Stimulated activated CD4-positive, alpha-beta T cell treated with anti-CD3 and anti-CD28 coated beads, Interleukin-1b, Interleukin-23, amount 100 ng/mL, for 48 hours (primary cell): Measurements from ENCODE around the gene CDCP2.
A peak's percentile ranks its signal among the peaks of the same experiment; 100 is the strongest.

ENCODE experiments used
- DNase-seq: peaks from one replicate; pipeline ENCODE4 v3.0.0-alpha.2; 2020

The CDCP2 gene

DNA sequence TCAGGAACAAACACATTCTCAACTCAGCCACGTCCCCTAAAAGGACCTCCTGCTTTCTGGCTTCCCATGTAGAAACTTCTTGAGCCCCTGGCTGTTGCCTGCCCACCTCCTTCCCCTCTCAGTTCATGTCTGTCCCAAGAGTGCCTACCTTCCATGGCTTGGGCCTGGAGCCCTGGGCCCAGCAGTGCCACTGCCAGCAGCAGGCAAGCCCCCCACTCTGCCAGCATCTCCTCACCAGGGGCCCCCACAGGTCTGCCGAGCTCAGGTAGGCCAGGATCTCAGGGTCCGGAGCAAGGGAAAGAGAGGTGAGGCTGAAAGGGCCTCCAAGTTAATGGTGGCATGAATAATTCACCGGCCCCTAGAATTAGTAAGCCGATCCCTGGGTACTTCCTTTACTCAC lies at the start of gene CDCP2:
Gene CDCP2 (minus strand): TSS at position 305 of the 400 bp plus-strand sequence. CDS start 78 bp downstream, at position 227.
- no peak for DNase-seq

DNA sequence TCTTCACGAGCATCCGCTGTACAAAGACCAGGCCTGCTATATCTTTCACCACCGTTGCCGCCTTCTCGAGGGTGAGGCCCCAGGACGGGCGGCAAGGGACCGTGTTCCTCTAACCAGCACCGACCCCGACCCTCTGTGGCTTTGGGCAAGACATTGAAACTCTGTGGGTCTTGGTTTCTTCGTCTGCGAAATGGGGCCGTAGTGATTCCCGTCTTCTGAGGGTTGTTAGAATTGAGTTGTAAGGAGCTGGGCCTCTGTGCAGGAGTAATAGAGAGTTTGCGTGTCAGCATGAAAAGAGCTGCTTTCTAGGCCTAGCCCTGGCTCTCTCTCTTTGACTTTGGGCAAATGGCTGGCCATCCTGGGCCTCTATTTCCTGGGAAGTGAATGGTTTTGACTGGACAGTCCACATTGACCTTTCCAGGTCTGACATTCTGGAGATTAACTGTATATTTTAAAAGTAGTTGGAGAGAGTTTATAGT lies 47.8 kb upstream of the CDCP2 start:
- no peak for DNase-seq

DNA sequence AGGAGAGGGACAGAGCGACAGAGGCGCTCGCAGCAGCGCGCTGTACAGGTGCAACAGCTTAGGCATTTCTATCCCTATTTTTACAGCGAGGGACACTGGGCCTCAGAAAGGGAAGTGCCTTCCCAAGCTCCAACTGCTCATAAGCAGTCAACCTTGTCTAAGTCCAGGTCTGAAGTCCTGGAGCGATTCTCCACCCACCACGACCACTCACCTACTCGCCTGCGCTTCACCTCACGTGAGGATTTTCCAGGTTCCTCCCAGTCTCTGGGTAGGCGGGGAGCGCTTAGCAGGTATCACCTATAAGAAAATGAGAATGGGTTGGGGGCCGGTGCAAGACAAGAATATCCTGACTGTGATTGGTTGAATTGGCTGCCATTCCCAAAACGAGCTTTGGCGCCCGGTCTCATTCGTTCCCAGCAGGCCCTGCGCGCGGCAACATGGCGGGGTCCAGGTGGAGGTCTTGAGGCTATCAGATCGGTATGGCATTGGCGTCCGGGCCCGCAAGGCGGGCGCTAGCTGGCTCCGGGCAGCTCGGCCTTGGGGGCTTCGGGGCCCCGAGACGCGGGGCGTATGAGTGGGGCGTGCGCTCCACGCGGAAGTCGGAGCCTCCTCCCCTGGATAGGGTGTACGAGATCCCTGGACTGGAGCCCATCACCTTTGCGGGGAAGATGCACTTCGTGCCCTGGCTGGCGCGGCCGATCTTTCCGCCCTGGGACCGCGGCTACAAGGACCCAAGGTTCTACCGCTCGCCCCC lies 47.1 kb upstream of the CDCP2 start, which contains the start of the genes CYB5RL and MRPL37:
Gene CYB5RL (minus strand): TSS at position 266 of the 754 bp plus-strand sequence. CDS start 4,414 bp downstream, outside the sequence.
Gene MRPL37 (plus strand): TSS at position 403 of the 754 bp plus-strand sequence. CDS start 77 bp downstream, at position 480.
- DNase-seq, result peak; percentile 91

DNA sequence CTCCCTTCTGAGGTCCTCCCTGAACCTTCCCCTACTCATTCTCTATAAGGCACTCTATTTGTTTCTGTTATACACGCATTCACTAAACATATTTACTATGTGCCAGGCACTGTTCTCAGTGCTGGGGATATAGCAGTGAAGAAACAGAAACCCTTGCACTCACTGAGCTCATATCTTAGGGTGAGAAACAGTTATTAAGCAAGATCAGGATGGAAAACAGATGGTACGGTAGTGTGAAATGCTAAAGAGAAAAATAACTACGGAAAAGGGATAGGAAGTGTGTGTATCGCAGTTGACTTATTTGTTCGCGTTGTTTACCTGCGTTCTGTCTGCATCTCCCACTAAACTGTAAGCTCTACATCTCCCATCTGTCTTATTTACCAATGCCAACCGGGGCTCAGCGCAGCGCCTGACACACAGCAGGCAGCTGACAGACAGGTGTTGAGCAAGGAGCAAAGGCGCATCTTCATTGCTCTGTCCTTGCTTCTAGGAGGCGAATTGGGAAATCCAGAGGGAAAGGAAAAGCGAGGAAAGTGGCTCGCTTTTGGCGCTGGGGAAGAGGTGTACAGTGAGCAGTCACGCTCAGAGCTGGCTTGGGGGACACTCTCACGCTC lies 46.5 kb upstream of the CDCP2 start:
- no peak for DNase-seq

DNA sequence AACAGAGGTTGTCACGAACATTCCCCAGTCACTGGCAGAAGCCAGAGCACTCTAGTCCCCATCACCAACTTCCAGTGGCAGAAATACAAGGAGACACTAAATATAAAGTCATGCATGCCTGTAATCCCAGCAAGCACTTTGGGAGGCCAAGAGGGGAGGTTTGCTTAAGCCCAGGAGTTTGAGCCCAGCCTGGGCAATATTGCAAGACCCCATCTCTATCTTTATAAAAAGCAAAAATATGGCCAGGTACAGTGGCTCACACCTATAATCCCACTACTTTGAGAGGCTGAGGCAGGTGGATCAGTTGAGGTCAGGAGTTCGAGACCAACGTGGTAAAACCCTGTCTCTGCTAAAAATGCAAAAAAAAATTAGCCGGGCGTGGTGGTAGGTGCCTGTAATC lies 40.7 kb upstream of the CDCP2 start:
- no peak for DNase-seq

DNA sequence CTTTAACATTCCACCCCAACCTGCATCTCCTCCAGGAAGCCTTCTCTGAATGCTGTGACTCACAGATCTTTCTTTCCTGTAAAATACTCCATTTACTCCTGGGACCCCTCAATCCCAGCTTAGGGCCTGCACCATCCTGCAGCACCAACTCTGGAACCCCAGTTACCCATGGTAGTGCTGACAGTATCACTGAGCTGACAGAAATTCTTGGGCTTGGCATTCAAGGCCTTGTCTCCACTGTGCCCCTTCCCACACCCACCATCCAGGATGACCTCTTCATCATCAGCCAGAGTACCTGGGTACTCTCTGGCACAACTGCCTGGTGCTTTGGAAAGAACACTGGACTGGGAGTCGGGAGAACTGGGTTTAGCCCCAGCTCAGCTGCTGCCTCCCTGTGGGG lies 38.7 kb upstream of the CDCP2 start:
- no peak for DNase-seq

DNA sequence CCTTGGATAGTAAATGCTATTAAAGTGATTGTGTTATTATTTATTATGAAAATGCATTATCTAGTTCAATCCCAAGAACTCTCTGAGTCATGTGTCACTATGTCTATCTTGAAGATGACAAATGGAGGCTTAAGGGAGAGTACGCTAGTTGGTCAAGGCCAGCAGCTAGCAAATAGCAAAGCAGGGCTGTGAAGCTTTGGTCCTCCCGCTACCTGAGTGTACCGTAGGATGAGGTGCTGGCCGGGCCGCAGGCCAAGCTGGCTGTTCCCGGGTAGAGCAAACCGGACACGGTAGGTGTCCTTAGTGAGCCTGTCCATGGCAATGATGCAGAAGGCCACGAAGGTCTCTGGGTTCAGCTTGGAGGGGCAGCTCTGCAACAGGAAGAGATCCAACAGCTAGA lies 37.7 kb upstream of the CDCP2 start:
- DNase-seq, result no peak

DNA sequence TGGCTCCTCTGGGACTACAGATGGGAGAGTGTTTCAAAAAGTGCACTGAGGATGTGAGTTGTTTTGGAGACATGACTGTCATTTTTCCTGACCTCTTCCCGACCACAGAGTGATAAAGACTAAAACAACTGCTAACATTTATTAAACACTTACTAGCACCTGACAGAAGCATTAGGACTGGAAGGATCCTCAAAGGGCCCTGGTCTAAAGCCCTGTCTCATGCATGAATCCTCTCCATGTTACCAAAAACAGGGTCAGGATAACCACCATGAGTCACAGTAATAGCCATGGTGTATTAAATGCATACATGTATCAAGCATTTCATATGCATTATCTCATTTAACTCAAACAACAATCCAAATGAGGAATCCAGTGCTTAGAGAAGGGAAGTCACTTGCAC lies 35.5 kb upstream of the CDCP2 start:
- no peak for DNase-seq

DNA sequence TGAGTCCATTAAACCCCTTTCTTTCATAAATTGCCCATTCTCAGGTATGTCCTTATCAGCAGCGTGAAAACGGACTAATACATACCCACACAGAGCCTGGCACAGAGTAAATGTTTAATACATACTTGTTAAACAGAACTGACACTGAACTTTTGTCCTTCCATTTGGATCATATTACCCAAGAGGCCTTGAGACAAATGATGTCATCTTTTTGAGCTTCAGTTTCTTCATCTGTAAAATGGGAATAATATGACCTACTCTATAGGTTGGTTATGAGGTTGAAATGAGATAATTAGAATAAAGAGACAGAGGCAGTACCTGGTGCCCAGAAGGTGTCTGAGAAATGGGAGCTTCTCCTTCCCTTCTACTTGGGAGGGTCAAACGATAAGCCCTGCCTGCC lies 33.3 kb upstream of the CDCP2 start:
- no peak for DNase-seq

DNA sequence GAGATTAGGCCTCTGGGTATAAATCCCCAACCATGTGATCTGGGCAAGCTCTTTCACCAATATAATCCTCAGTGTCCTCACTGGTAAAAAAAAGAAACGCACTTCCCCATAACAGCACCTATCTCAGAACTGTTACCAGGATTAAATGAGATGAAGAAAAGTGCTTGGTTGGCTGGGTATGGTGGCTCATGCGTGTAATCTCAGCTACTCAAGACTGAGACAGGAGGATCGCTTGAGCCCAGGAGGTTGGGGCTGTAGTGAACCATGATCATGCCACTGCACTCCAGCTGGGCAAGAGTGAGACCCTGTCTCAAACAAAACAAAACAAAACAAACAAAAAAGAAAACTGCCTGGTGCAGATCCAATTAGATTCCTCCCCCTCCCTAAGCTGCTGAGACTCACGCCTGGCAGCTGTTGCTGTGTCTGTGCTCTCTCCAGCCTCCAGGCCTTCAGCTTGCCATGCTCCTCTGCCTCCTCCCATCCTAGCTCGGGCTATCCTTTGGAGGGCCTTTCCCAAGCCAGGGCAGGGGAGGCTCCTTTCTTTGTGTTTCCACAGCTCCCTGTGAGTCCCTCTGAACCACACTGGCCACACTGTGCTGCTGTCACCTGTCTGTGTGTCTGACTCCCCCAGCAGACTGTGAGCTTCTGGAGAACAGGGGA lies 28.0 kb upstream of the CDCP2 start:
- no peak for DNase-seq

DNA sequence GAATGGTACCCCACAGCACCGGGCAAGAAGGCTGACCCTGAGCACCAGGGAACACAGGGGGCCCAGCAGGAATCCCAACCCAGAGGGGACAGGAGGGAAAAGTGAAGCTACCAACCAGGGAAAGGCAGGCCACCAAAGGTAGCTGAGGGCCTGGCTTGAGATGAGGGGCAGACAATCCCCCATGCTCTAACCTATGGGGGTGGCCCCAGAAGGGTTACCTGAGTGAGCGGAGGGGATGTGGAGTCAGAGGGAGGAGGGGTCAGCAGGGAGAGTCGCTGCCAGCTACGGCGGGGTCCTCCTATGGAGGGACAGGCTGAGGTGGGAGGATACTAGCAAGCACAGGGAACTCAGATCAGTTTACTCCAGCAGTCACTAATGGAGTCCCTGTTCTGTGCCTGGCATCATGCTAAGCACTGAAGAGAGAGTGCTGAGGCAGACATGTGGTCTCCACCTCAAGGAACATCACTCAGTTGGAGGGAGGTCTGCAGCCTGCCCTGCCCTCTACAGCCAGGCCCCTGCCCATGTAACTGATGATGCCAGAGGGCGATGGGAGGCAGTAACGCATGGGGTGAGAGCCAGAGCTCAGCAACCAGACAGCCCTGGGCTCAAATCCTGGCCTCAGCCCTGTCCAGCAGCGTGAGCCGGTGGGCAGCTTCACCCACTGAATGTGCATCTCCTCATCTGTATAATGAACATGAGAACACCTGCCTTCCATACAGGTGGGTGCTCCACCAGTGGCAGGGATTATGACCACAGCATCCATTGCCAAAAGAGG lies 25.7 kb upstream of the CDCP2 start:
- DNase-seq, result no peak

DNA sequence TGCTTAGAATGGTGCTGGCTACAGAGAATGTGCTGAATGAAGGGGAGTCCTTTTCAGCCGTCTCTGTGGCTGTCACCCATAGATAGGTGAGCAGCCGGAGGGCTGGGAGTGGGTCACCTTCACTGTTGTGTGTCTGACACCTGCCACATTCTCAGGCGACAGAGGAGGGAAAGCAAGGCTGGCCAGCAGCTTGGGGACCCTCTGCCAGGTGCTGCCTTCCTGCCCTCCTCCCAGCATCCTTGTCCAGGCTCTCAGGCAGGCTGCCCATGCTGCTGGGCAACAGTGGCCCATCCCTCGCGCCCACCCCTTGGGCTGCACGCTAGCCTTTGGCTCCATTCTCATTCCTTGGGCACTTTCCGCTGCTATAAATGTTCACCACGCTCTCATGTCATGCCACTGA lies 24.9 kb upstream of the CDCP2 start:
- no peak for DNase-seq

DNA sequence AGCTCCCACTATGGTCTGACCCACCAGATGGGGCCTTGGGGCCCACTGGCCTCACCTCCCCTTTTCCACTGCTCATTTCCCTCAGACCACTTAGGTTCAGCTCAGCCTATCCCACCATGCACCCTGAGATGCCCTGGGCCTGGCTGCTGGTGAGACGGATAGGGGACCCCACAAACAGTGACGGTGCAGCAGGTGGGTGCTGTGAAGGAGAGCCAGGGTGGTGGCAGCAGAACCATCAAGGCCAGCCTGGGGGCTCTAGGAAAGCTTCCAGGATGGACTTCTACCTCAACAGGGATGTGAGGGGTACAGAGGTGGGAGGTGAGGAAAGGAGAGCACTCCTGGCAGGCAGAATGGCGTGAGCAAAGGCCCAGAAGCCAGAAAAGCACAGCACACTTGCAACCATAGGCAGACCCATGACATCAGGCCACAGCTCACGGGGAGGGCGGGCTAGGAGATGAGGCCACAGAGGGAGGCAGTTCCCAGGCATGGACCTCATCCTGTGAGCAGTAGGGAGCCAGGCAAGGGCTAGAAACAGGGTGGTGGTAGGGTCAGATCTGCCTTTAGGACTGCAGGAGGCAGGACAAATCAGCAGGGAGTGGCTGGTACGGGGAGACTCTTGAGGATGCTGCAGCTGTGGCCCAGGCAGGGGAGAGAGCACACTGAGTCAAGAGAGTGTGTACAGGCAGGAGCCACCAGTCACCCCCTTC lies 24.0 kb upstream of the CDCP2 start:
- no peak for DNase-seq

DNA sequence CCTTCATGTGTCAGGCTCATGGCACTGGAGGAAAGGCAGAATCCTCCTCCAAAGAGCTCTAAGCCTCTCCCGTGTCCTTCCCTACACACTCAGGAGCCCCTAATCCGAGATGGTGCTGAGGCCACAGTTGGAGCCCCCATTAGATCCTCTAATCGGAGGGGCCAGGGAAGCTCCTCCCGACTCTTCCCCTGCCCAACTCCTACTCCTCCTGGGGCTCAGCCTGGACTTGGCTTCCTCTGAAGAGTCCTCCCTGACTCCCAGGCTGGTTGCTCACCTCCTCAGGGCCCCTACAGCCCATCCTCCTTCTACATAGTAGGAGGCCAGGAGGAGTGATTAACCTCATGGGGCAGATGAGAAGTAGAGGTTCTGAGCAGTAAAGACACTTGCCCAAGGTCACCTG lies 21.3 kb upstream of the CDCP2 start:
- no peak for DNase-seq

DNA sequence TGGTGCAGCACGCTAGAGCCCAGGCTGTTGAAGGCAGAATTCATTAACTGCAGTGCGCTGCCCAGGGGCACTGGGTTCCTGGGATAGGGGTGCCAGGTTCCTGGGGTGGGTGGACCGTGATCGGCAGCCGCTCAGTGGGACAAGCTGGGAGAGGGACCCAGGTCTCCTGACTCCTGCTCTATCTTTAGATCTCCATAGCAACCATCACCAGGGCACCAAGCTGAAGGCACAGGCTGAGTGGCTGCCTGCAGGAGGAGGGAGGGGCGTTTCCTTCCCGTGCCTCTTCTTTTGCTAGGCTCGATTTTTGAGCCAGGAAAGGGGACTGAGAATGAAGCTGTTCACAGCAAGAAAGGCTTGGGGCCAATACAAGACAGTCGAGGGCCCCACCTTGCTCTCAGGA lies 20.9 kb upstream of the CDCP2 start:
- DNase-seq, result no peak

DNA sequence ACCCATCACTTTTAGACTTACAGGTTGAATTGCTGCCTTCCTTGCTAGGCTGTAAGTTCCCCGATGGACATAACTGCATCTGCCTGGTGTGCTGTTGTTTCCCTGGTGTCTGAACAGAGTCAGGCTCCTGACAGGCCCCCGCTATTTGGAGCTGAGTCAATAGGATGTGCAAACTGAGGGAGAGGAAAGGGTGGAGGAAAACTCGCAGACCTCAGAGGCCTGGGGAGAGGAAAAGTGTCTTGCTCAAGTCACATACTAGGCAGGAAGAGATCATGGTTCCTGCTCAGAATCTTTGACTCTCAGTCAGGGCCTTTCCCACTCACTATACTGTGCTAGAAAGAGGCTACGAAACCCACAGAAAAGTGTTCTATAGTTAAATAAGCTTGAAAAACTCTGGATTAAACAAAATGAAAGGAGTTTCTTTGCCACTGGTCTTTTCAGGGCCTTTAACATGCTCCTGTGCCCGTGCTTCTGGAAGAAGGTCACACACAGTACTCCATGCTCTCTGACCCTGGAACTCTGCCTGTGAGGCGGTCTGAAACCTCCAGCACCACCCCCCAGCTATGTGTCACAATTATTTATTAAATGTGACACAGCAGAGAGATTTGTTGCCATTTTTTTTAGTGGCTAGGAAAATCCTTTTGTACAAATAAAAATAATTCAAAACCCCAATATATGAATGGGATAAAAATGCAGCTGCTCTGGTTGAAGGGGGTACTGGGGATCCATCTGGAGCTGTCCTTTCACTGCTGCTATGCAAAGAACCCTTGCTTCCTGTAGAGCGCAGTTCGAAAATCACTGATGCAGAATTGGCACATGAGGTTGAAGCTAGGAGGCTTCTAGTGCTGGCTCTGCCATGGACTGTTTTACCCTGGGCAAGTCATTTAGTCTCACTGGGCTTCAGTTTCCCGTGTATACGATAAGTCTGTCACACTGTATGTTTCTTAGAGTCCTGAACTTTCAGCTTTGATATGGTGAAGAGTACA lies 20.1 kb upstream of the CDCP2 start:
- no peak for DNase-seq

DNA sequence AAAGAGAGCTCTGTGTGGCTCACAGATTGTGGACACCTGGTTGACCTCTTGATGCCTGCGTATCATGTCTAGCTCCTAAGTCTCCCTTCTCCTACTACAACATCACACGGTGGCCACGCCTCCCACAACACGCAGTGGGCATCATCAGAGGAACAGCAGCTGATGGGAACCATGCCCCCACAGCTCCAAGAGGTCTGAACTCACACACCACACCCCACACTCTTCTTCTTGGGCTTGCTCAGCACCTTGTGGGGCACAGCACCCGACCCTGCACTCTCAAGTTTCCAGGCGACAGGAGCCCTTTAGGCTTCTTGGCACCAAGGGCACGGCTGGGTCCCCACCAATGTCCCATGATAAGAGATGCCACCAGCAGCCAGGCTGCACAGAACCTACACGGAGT lies 18.8 kb upstream of the CDCP2 start:
- DNase-seq, result no peak

DNA sequence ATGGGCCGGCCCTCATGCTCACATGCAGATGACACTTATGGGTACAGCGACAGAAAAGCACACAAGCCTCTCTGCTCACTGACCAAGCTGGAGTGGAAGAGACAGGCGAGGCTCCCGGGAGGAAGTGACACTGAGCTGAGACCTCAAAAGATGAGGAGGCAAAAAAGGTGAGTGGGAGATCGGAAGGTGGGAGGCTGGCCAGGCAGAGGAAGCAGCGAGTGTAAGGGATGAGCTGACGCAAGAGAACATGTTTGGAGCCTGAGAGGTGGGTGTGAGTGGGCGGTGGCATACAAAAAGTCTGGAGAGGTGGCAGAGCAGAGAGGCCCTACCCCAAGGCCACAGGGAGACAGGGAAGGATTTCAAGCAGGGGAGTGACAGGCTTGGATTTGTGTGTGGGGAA lies 18.2 kb upstream of the CDCP2 start:
- no peak for DNase-seq

DNA sequence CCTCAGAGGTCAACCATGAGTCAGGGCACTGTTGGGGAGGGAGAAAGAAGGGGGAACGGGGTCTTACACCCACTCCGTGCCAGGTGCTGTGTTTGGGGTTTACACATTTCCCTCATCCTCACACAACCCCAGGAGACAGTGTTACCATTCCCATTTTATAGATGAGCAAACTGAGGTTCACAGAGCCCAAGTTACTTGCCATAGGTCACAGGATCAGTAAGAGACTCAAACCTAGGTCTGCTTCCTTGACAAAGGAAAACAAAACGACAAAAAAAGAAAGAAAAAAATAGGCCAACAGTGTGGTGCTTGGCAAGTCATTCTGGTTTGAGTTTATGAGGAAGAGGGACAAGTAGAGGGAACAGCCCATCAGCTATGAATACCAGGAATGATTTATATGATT lies 16.3 kb upstream of the CDCP2 start:
- DNase-seq, result no peak

DNA sequence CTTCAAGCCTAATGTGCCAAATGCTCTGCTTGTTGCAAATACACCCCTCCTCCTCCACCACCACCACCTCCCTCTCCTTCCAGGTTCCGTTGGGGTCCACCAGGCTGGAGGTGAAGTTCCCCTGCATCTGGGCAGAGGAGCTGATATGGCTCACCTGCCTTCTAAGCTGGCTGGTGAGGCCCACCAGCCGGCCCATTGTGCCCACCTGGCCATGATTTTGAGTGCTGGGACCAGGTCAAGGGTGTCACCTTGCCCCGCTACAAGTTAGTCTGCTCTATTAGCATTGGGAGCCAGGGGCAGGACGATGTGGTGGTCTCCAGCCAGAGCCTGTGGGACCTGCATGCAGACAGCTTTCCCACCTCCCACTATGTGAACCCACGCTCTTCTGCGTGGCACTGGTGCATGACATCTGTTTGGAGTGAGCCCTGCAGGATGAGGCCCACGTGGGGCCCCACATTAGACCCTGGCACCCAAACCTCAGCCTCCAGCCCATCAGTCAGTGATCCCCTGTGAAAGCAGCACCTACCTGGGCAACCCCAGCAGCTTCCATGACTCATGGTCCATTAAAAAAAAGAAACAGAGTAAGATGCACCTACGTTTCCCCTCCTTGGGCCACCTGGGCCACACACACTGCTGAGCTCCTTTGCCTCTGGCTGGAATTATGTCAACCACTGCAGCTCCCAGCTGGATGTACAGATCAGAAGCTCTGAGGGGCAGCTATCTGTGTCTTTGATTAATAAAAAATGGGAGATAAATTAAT lies 15.6 kb upstream of the CDCP2 start:
- no peak for DNase-seq
